HG02642 (cell line): ENCODE results near the gene KRTCAP2.

Source experiments
- ATAC-seq: cut with Tn5 transposase; IDR thresholded peaks from one replicate; pipeline ENCODE4 v1.9.1; 2021; ENCODE audit warnings: mild to moderate bottlenecking; ENCODE audit not compliant: unreplicated experiment, poor library complexity

KRTCAP2 gene

DNA sequence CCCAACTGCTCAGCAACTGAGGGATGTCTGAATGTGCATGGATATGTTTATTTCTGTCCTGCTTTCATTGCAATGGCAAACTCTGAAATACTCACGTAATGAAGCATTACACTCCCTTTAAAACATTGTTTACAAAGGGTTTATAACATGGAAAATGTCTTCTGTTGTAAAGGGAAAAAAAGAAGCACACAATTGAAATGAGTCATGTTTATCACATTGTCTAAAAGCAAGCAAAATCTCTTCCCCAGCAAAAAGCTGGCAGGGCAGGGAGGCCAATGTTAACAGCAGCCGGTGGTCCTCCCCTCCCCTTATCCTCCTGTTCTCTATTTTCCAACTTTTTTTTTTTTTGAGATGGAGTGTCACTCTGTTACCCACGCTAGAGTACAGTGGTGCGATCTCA lies 49.3 kb downstream of the KRTCAP2 start:
- ATAC-seq, result no peak

DNA sequence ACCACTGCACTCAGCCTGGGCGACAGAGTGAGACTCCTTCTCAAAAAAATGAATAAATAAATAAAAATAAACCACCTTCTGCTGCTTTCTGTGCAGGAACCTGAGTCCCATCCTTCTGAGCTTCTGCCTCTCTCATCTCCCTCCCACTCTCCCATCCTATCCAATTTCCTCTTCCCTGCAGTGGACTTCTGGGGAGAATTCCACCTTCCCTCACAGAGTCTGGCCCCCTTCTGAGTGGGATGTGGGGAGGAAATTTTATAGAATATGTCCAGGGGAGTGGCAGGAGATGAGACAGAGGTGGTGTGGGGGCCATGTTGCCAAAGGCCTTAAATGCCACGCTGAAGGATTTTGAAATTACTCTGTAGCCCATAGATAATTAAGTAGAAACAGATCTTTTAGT lies 50.8 kb downstream of the KRTCAP2 start:
- no peak for ATAC-seq

DNA sequence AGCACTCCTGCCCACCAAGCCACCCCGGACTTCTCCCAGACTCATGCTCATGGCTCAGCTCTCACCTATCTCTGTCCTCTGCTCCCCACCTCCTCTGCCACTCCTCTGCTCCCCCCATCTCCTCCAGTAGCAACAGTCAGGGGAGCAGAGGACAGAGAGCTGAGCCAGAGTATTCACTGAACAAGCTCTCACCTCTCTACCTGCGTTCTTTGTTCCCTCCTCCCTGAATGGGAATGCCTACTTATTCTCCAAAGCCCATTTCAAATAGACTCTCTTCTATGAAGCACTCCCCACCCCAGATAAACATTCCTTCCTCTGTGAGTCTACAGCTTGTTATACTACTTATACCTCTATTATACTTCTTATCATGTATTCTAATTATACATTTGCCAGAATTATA lies 51.9 kb downstream of the KRTCAP2 start:
- ATAC-seq, result no peak

DNA sequence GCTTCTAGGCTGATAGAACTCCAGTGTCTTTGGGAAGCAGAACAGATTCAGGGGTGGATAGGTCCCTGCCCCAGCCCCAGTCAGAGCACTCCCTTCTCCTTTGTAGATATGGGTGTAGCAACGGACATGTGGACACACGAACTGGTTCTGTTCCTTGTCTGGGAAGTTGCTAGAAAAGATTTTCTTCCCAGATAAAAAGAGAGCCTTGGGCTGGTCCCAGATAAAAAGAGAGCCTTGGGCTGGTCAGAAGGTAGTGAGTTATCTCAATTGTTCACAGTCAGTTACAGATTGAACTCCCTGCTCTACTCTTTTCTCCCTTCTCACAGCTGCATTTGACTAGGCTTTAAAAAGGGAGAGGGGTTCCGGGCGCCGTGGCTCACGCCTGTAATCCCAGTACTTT lies 52.9 kb downstream of the KRTCAP2 start:
- no peak for ATAC-seq
